ENCODE data around the gene ZNF620.

The ZNF620 gene

GRCh38 chr3:40476478-40477470 is 29.1 kb upstream of the ZNF620 start, which contains the start of gene ZNF619:
Gene ZNF619 (plus strand): TSS chr3:40477122. CDS start chr3:40477980, 858 bp downstream.
- TF ChIP-seq CTCF (conservative IDR thresholded peaks at IDR 0.05; ENCODE audit: low read depth): no peak
- peak; percentile 62 for DNase-seq (ENCODE audit: low spot score)
- H3K27ac ChIP-seq: peak within 1 kb of the TSS; percentile 63
- ChIA-PET CTCF (interaction anchor here (0.7 kb wide), 1 partner anchor 55 kb away, joined by 3 read pairs; no protein-coding TSS in a partner anchor), POLR2A (ENCODE audit: low non-redundant PET) (interaction anchor here (0.5 to 0.6 kb wide), 2 partner anchors 20 to 1158 kb away, joined by 4 to 5 read pairs; no protein-coding TSS in a partner anchor)

GRCh38 chr3:40477666-40478065 is 28.2 kb upstream of the ZNF620 start:
- POLR2A ChIA-PET (ENCODE audit: low non-redundant PET): no interaction called here
- H3K27ac ChIP-seq: no peak overlapping the region
- CTCF ChIA-PET: no interaction called here

GRCh38 chr3:40487172-40487571 is 18.7 kb upstream of the ZNF620 start:
- no peak for DNase-seq (ENCODE audit: low spot score)
- no peak overlapping the region for H3K27ac ChIP-seq
- no peak for TF ChIP-seq CTCF (conservative IDR thresholded peaks at IDR 0.05; ENCODE audit: low read depth)
- CTCF ChIA-PET: no interaction called here
- POLR2A ChIA-PET (ENCODE audit: low non-redundant PET): no interaction called here

More at GRCh38 chr3:40477666-40478065, 28.2 kb upstream of the ZNF620 start:
- no peak for DNase-seq (ENCODE audit: low spot score)
- TF ChIP-seq CTCF (conservative IDR thresholded peaks at IDR 0.05; ENCODE audit: low read depth): no peak

GRCh38 chr3:40490916-40491315 is 14.9 kb upstream of the ZNF620 start:
- POLR2A ChIA-PET (ENCODE audit: low non-redundant PET): no interaction called here
- CTCF ChIA-PET: no interaction called here
- DNase-seq (ENCODE audit: low spot score): no peak
- TF ChIP-seq CTCF (conservative IDR thresholded peaks at IDR 0.05; ENCODE audit: low read depth): no peak
- no peak overlapping the region for H3K27ac ChIP-seq

GRCh38 chr3:40494698-40495097 is 11.1 kb upstream of the ZNF620 start:
- H3K27ac ChIP-seq: no peak overlapping the region
- DNase-seq (ENCODE audit: low spot score): no peak
- ChIA-PET CTCF (no interaction called here), POLR2A (ENCODE audit: low non-redundant PET) (no interaction called here)
- no peak for TF ChIP-seq CTCF (conservative IDR thresholded peaks at IDR 0.05; ENCODE audit: low read depth)

- no peak overlapping the region for H3K27ac ChIP-seq
- TF ChIP-seq CTCF (conservative IDR thresholded peaks at IDR 0.05; ENCODE audit: low read depth): no peak
- CTCF ChIA-PET: no interaction called here
- no peak for DNase-seq (ENCODE audit: low spot score)
- POLR2A ChIA-PET (ENCODE audit: low non-redundant PET): no interaction called here
Observed at GRCh38 chr3:40497288-40497687, 8.6 kb upstream of the ZNF620 start.

All from RWPE1 (cell line).